ENCODE data around the gene PRDM13. TPM values are rescaled to one million over a fixed set of nuclear protein-coding genes. Genes with fewer than 3 reads are reported as not detected.

PRDM13 gene
- total RNA-seq = not detected
- long read RNA-seq = 0 reads

- intact Hi-C loops (cut with DNase I) = no loop called here
- DNase-seq (ENCODE audit: missing footprints) (no peak), ATAC-seq (no peak)
Observed at GRCh38 chr6:99606656-99607415, at the start of gene PRDM13. Gene PRDM13 (plus strand): TSS chr6:99606833. CDS start chr6:99607035, 202 bp downstream.

GRCh38 chr6:99559057-99559456 lies 47.6 kb upstream of the PRDM13 start:
- intact Hi-C loops (cut with DNase I) = no loop called here
- ATAC-seq = no peak

DNA sequence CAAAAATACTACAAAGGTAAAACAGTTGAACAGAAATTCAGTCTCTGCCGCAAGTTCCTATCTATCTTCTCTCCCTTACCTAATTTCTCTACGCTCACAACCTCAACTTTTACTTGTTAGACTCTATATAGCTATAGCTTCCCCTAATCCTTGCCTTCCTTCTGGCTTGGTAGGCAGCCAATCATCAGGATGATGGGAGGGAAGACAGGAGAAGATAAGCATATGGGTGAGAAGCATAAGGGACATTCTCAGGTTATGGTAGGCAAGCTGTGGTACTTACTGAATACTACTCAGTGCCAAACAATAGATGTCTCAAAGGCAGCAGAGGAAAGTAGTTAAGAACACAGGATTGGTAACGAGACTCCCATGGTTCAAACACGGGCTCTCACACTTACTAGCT lies 46.0 kb upstream of the PRDM13 start:
- intact Hi-C loops (cut with DNase I) = no loop called here
- DNase-seq (ENCODE audit: missing footprints) (no peak), ATAC-seq (no peak)

More at GRCh38 chr6:99559057-99559456, 47.6 kb upstream of the PRDM13 start:
- DNase-seq (ENCODE audit: missing footprints) = no peak

GRCh38 chr6:99563056-99563723 lies 43.4 kb upstream of the PRDM13 start:
- intact Hi-C loops (cut with DNase I) = no loop called here
- no peak for DNase-seq (ENCODE audit: missing footprints)
- no peak for ATAC-seq

GRCh38 chr6:99568103-99568933 lies 38.3 kb upstream of the PRDM13 start, which contains the start of gene CCNC:
Gene CCNC (minus strand): TSS chr6:99568660. CDS start chr6:99568527, 133 bp downstream.
- peak; percentile 100 for ATAC-seq
- intact Hi-C loops (cut with DNase I) = loop anchor here (1.0 kb wide), 1 partner anchor 53 kb away; the partner anchor contains the start of gene USP45

DNA sequence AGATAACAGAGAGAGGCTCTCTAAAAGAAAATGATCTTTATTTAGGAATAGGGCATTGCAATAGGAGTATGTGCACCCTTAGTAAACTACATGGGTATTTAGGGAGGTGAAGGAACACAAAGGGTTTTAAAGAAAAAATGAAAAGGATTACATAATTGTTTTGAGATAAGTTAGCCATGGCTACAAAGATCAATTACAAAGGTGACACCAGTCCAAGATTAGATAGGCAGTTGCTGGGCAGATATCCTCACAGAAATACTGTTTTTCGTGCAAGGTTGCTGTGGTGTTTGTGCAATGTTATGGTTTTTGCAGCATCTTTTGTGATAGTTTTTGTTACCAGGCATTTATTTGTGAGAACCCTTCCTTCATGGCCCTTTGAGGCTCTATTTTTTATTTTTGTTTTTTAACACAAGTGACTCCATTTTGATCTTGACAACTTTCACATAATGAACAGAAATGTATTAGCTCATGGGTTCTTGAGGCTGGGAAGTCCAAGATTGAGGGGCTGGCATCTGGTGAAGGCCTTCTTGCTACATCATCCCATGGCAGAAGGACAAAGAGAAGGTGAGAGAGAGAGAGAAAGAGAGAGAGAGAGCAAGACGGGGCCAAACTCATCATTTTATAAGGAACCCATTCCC lies 32.5 kb upstream of the PRDM13 start:
- intact Hi-C loops (cut with DNase I) = no loop called here
- no peak for DNase-seq (ENCODE audit: missing footprints)
- no peak for ATAC-seq

More at GRCh38 chr6:99568103-99568933, 38.3 kb upstream of the PRDM13 start, which contains the start of gene CCNC:
- DNase-seq (ENCODE audit: missing footprints) = peak; percentile 93

- DNase-seq (ENCODE audit: missing footprints) = no peak
- no peak for ATAC-seq
- intact Hi-C loops (cut with DNase I) = no loop called here
Observed at GRCh38 chr6:99575544-99576227, 30.9 kb upstream of the PRDM13 start.

GRCh38 chr6:99579781-99580180 lies 26.9 kb upstream of the PRDM13 start:
- intact Hi-C loops (cut with DNase I) = no loop called here
- ATAC-seq = no peak

DNA sequence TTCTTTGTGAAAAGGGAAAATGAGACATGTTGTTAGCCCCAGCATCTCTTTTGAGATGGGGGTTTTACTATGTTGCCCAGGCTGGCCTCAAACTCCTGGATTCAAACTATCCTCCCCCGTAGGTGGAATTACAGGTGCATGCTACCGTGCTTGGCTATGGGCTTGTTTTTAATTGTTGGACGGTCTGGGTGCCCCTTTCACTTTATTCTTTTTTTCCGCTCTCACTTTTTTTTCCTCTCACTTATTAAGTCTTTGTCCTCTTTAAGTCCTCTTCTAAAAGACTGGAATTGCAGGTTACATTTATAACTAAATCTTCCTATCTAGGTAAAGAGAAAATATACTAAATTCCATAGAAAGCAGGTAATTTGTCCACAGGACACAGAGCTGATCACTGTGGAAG lies 18.8 kb upstream of the PRDM13 start:
- intact Hi-C loops (cut with DNase I) = loop anchor here (2.0 kb wide), 1 partner anchor 159 kb away; no protein-coding TSS in a partner anchor
- DNase-seq (ENCODE audit: missing footprints) (no peak), ATAC-seq (no peak)

More at GRCh38 chr6:99579781-99580180, 26.9 kb upstream of the PRDM13 start:
- no peak for DNase-seq (ENCODE audit: missing footprints)

DNA sequence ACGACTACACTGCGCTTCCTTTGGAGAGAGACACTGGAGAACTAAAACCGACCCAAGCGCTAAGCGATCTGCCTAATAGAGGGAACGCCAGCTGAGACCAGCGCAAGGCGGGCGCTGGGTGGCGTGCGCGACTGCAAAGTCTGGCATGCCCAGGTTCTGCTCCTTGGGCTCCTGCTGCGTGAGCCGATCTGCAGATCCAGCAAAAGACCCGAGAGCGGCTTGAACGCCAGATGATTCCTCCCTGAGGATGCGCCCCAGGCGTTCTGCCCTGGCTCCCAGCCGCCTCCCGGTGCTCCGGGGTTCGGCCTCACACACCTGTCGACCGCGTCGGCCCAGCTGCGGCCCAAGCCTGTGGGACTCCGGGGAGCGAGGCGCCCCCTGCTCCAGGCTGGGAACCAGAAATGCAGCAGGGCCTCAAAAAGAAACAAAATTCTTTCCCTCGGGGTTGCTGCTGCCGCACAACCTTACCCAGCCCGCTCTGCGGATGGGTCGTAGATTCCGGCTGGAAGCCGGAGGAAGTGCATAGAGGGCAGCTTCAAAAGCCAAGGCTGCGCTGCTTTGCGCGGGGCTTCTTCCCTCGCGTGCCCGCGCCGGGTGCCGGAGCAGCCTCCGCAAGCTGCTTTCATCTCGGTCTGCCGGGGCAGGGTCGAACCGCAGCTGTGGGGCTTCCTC lies 17.9 kb upstream of the PRDM13 start:
- peak; percentile 87 for ATAC-seq
- intact Hi-C loops (cut with DNase I) = loop anchor here (2.0 kb wide), 1 partner anchor 158 kb away; no protein-coding TSS in a partner anchor
- no peak for DNase-seq (ENCODE audit: missing footprints)

DNA sequence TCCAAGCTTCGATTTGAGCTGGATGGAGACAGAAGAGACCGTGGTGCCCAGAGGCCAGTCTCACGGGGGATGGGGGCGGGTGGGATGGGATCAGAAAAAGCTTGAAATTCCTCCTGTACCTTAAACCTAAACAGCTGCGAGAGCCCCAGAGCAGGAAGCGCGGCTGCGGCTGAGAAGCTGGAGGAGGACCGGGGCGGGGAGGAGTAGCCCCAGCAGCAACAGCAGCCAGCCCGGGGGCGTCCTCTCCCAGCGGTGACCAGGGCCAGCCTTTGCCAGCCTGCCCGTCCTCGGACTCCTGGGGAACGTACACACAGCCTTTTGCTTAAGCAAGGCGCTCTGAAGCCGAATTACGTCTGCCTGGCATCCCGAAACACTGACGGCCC lies 17.4 kb upstream of the PRDM13 start:
- DNase-seq (ENCODE audit: missing footprints) (no peak), ATAC-seq (peak; percentile 9)
- intact Hi-C loops (cut with DNase I) = loop anchor here (2.0 kb wide), 1 partner anchor 158 kb away; no protein-coding TSS in a partner anchor

GRCh38 chr6:99589907-99590493 lies 16.6 kb upstream of the PRDM13 start:
- DNase-seq (ENCODE audit: missing footprints) (no peak), ATAC-seq (no peak)
- intact Hi-C loops (cut with DNase I) = loop anchor here (2.0 kb wide), 1 partner anchor 157 kb away; no protein-coding TSS in a partner anchor

DNA sequence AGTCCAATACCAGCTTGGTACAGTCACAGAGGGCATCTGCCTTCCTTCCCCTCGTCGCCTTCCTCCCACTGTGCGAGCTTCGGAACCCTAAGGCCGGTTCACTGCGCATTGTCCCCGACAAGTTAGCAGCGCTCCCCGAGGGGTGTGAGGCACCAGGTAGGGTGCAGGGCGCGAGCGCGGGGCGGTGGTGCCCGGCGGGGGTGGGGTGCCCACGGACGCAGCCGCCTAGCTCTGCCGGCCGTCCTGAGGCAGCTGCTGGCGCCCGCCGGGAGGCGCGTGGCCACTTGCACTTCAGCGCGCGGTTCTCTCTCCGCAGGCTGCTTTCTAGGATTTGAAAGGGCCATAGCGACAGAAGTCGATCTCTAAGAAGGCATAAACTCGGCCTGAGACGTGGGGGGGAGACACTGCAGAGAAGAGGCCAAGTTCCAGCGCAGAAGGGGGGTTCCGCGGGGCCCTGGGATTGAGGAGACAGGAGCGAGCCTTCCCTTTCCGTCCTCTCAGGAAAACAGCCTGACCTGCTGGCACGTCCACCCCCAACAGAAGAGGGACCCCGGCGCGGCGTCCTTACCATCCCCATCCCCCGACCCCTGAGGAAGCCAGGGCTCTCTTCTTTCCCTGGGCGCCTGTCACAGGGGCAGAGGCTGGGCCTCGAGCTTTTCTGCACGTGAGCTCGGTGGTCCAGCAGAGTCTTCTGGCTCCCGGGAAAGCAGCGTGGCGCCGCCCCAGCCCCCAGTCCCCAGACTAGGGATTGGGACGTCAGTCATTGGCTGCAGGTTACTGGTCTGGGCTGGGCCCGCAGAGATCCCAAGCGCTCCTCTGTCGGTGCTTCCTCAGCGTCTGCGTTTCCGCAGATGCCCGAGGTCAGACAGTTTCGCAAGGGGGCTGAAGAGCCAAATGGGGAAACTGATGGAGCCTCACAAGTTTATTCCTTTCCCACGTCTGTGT lies 15.6 kb upstream of the PRDM13 start:
- ATAC-seq (no peak), DNase-seq (ENCODE audit: missing footprints) (no peak)
- intact Hi-C loops (cut with DNase I) = no loop called here

DNA sequence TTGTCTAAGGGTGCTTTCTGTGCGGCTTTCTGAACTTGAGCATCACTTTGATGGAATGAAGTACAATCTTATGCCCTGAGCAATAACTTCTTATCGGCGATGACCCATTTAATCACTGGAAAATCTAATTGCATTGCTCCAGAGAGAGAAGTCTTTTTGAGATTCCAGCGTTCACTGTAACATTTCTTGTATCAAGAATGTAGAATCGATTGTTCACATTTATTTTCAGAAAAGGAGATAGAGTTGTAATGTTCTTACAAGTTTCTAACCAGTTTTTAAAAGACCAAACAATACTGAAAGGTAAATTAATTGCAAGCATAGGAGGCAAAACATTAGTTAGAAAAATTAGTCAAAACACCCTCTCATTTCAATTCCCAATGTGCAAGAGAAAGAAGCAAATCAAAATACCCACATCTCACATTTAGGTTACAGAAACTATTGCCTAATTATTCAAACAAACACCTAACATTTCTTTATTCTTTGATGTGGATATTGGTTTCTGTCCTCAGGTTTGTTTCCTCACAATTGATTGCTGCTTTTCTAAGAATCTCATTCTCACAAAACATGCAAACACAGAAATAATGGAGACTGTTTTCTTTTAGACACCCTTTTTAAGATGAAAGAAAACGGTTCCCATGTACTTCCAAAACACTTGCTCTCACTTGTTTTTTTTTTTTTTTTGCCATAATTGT lies 14.8 kb upstream of the PRDM13 start:
- intact Hi-C loops (cut with DNase I) = no loop called here
- DNase-seq (ENCODE audit: missing footprints) = no peak
- ATAC-seq = no peak

- ATAC-seq (peak; percentile 11), DNase-seq (ENCODE audit: missing footprints) (no peak)
- intact Hi-C loops (cut with DNase I) = no loop called here
Observed at GRCh38 chr6:99592900-99593299, 13.7 kb upstream of the PRDM13 start.
